Thyroid gland (tissue), 4 donors: ENCODE data around the gene COMMD2.

Experiments
- CTCF ChIP-seq, 6 experiments: fragments of 200-600 bp in 3 of 6; fragments of 450-650 bp in 3 of 6; sonication (generic) in 3 of 6; IDR thresholded peaks; one replicate each; pipeline ENCODE4 v1.5.1; 2016 to 2019; ENCODE audit warnings: antibody characterized with exemption in 6 of 6, mild to moderate bottlenecking in 2 of 6, inconsistent platforms in 1 of 6, moderate library complexity in 1 of 6
- POLR2A ChIP-seq, 2 donors: fragments of 450-650 bp; IDR thresholded peaks; one replicate each; pipeline ENCODE4 v1.6.1; 2017; ENCODE audit warnings: antibody characterized with exemption in 2 of 2, mild to moderate bottlenecking in 2 of 2, moderate library complexity in 1 of 2

GRCh38 chr3:149763565-149764195 lies 11.4 kb upstream of the COMMD2 start:
- no peak for TF ChIP-seq CTCF (IDR thresholded peaks at IDR 0.05)
- no peak for TF ChIP-seq POLR2A (IDR thresholded peaks at IDR 0.05)
